Neural cell (in vitro differentiated cells): Measurements from ENCODE around the gene GALNT10. TPM values are rescaled to one million over a fixed set of nuclear protein-coding genes. Genes with fewer than 3 reads are reported as not detected.

Source experiments
- H2AFZ ChIP-seq: fragments of 200-600, 300-800 bp; sonication (generic), shearing (Covaris generic); 2 replicates; pipeline ENCODE4 v1.6.0; 2014; ENCODE audit warnings: low read depth, mild to moderate bottlenecking, antibody characterized with exemption, low read length, moderate library complexity
- H3F3A ChIP-seq: fragments of 200-600 bp; shearing (Covaris generic); 2 replicates; pipeline ENCODE4 v1.6.1; 2016; ENCODE audit warnings: mild to moderate bottlenecking, moderate library complexity, mixed read lengths, antibody characterized with exemption, low read length; ENCODE audit not compliant: insufficient read depth, poor library complexity, severe bottlenecking
- H3K27ac ChIP-seq: fragments of 200-600, 300-800 bp; sonication (generic), shearing (Covaris generic); 2 replicates; pipeline ENCODE4 v1.5.1; 2014; ENCODE audit warnings: mild to moderate bottlenecking, low read length, moderate library complexity
- H3K27me3 ChIP-seq: fragments of 300-800, 200-600 bp; sonication (generic), shearing (Covaris generic); 2 replicates; pipeline ENCODE4 v1.6.0; 2014; ENCODE audit warnings: mild to moderate bottlenecking, low read depth, low read length, moderate library complexity; ENCODE audit not compliant: insufficient read depth
- H3K36me3 ChIP-seq: fragments of 300-800, 200-600 bp; sonication (generic), shearing (Covaris generic); 2 replicates; pipeline ENCODE4 v1.5.1; 2014; ENCODE audit warnings: mild to moderate bottlenecking, antibody characterized with exemption, low read length, moderate library complexity; ENCODE audit not compliant: insufficient read depth
- H3K4me2 ChIP-seq: fragments of 300-800, 200-600 bp; sonication (generic), shearing (Covaris generic); 2 replicates; pipeline ENCODE4 v1.6.0; 2014; ENCODE audit warnings: mild to moderate bottlenecking, low read length
- H3K4me3 ChIP-seq: fragments of 300-800, 200-600 bp; sonication (generic), shearing (Covaris generic); 2 replicates; pipeline ENCODE4 v1.5.1; 2014; ENCODE audit warnings: mild to moderate bottlenecking, low read length, moderate library complexity
- H3K79me2 ChIP-seq: fragments of 200-600 bp; shearing (Covaris generic); replicated peaks from 2 replicates; pipeline ENCODE4 v1.6.0; 2014; ENCODE audit warnings: mild to moderate bottlenecking, low read length, moderate library complexity; ENCODE audit not compliant: insufficient read depth
- H3K9ac ChIP-seq: fragments of 300-800, 200-600 bp; sonication (generic), shearing (Covaris generic); 2 replicates; pipeline ENCODE4 v1.6.1; 2016; ENCODE audit warnings: mild to moderate bottlenecking, low read length, mixed read lengths
- H3K9me2 ChIP-seq: fragments of 200-600 bp; shearing (Covaris generic); 2 replicates; pipeline ENCODE4 v1.6.1; 2016; ENCODE audit warnings: mild to moderate bottlenecking, low read length, mixed read lengths; ENCODE audit not compliant: insufficient read depth
- H3K9me3 ChIP-seq: fragments of 200-600, 300-800 bp; sonication (generic), shearing (Covaris generic); 2 replicates; pipeline ENCODE4 v1.6.1; 2016; ENCODE audit warnings: mild to moderate bottlenecking, mixed run types, low read length, moderate library complexity, mixed read lengths
- H4K20me1 ChIP-seq: fragments of 200-600 bp; shearing (Covaris generic); 2 replicates; pipeline ENCODE4 v1.6.1; 2016; ENCODE audit warnings: mild to moderate bottlenecking, mixed run types; ENCODE audit not compliant: insufficient read depth
- EP300 ChIP-seq: fragments of 450-650 bp; conservative IDR thresholded peaks from 2 replicates; pipeline ENCODE4 v1.6.1; 2014; ENCODE audit warnings: antibody characterized with exemption, mild to moderate bottlenecking, moderate library complexity; ENCODE audit not compliant: poor library complexity, severe bottlenecking
- EZH2 ChIP-seq: fragments of 200-600, 300-800 bp; shearing (Covaris generic), sonication (generic); IDR thresholded peaks from 2 replicates; pipeline ENCODE4 v1.6.1; 2014; ENCODE audit warnings: antibody characterized with exemption, low read length, borderline replicate concordance, mild to moderate bottlenecking; ENCODE audit not compliant: insufficient read depth, poor library complexity, severe bottlenecking
- MXI1 ChIP-seq: fragments of 450-650 bp; conservative IDR thresholded peaks from 2 replicates; pipeline ENCODE4 v1.6.1; 2014; ENCODE audit warnings: antibody characterized with exemption, mild to moderate bottlenecking; ENCODE audit not compliant: poor library complexity, severe bottlenecking
- POLR2AphosphoS5 ChIP-seq: IDR thresholded peaks from 2 replicates; pipeline ENCODE4 v1.6.1; 2012
- RAD21 ChIP-seq: fragments of 450-650 bp; conservative IDR thresholded peaks from 2 replicates; pipeline ENCODE4 v1.6.1; 2014; ENCODE audit warnings: antibody characterized with exemption, mild to moderate bottlenecking, moderate library complexity
- SMC3 ChIP-seq: fragments of 450-650 bp; conservative IDR thresholded peaks from 2 replicates; pipeline ENCODE4 v1.6.1; 2014; ENCODE audit warnings: antibody characterized with exemption, mild to moderate bottlenecking, moderate library complexity; ENCODE audit not compliant: poor library complexity
- TAF1 ChIP-seq: IDR thresholded peaks from 2 replicates; pipeline ENCODE4 v1.6.1; 2012; ENCODE audit warnings: low read depth
- polyA plus RNA-seq: library from polyadenylated mRNA; depleted of rRNA; stranded (reverse); fragments of >200 nt; gene quantifications from 2 replicates; pipeline ENCODE4 v1.2.3, GENCODE V29; 2014
- TF ChIP-seq, protein P1 (sequence below): fragments of 450-650 bp; IDR thresholded peaks from 2 replicates; pipeline ENCODE4 v1.5.1; 2014; ENCODE audit warnings: antibody characterized with exemption, mild to moderate bottlenecking, moderate library complexity; ENCODE audit not compliant: poor library complexity, severe bottlenecking
- TF ChIP-seq, protein P2 (sequence below): IDR thresholded peaks from 2 replicates; pipeline ENCODE4 v1.6.1; 2012; ENCODE audit warnings: borderline replicate concordance

Gene GALNT10
- polyA plus RNA-seq, 1 donor from 2014 or later = 3.1 TPM

GRCh38 chr5:154238776-154239481, 48.4 kb downstream of the GALNT10 start:
- TF ChIP-seq SMC3 = no peak
- TF ChIP-seq TAF1 = no peak
- TF ChIP-seq, protein P1, sequence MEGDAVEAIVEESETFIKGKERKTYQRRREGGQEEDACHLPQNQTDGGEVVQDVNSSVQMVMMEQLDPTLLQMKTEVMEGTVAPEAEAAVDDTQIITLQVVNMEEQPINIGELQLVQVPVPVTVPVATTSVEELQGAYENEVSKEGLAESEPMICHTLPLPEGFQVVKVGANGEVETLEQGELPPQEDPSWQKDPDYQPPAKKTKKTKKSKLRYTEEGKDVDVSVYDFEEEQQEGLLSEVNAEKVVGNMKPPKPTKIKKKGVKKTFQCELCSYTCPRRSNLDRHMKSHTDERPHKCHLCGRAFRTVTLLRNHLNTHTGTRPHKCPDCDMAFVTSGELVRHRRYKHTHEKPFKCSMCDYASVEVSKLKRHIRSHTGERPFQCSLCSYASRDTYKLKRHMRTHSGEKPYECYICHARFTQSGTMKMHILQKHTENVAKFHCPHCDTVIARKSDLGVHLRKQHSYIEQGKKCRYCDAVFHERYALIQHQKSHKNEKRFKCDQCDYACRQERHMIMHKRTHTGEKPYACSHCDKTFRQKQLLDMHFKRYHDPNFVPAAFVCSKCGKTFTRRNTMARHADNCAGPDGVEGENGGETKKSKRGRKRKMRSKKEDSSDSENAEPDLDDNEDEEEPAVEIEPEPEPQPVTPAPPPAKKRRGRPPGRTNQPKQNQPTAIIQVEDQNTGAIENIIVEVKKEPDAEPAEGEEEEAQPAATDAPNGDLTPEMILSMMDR = no peak
- TF ChIP-seq POLR2AphosphoS5 = no peak
- TF ChIP-seq, protein P2, sequence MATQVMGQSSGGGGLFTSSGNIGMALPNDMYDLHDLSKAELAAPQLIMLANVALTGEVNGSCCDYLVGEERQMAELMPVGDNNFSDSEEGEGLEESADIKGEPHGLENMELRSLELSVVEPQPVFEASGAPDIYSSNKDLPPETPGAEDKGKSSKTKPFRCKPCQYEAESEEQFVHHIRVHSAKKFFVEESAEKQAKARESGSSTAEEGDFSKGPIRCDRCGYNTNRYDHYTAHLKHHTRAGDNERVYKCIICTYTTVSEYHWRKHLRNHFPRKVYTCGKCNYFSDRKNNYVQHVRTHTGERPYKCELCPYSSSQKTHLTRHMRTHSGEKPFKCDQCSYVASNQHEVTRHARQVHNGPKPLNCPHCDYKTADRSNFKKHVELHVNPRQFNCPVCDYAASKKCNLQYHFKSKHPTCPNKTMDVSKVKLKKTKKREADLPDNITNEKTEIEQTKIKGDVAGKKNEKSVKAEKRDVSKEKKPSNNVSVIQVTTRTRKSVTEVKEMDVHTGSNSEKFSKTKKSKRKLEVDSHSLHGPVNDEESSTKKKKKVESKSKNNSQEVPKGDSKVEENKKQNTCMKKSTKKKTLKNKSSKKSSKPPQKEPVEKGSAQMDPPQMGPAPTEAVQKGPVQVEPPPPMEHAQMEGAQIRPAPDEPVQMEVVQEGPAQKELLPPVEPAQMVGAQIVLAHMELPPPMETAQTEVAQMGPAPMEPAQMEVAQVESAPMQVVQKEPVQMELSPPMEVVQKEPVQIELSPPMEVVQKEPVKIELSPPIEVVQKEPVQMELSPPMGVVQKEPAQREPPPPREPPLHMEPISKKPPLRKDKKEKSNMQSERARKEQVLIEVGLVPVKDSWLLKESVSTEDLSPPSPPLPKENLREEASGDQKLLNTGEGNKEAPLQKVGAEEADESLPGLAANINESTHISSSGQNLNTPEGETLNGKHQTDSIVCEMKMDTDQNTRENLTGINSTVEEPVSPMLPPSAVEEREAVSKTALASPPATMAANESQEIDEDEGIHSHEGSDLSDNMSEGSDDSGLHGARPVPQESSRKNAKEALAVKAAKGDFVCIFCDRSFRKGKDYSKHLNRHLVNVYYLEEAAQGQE = no peak
- no peak for TF ChIP-seq EP300
- no peak for TF ChIP-seq EZH2
- no peak for TF ChIP-seq MXI1
- H3K4me3 ChIP-seq = no peak overlapping the region
- H3K9me3 ChIP-seq = no peaks in the 10 kb centered on the region
- H3K9me2 ChIP-seq = no peaks in the 10 kb centered on the region
- no peaks in the 10 kb centered on the region for H3K79me2 ChIP-seq
- no peaks in the 10 kb centered on the region for H4K20me1 ChIP-seq
- no peaks in the 10 kb centered on the region for H3K36me3 ChIP-seq
- H3K27ac ChIP-seq = no peak overlapping the region
- no peak overlapping the region for H2AFZ ChIP-seq
- H3K27me3 ChIP-seq = no peaks in the 10 kb centered on the region
- H3F3A ChIP-seq = no peaks in the 10 kb centered on the region
- no peak overlapping the region for H3K4me2 ChIP-seq
- H3K9ac ChIP-seq = no peak overlapping the region

GRCh38 chr5:154240595-154240994, 50.1 kb downstream of the GALNT10 start:
- no peaks in the 10 kb centered on the region for H3K79me2 ChIP-seq
- no peaks in the 10 kb centered on the region for H3K27me3 ChIP-seq
- H2AFZ ChIP-seq = no peak overlapping the region
- no peaks in the 10 kb centered on the region for H3K36me3 ChIP-seq
- TF ChIP-seq, protein P2 = no peak
- TF ChIP-seq, protein P1 = no peak
- TF ChIP-seq SMC3 (no peak), POLR2AphosphoS5 (no peak), TAF1 (no peak), EP300 (no peak), MXI1 (no peak), RAD21 (no peak), EZH2 (no peak)
- H3K9ac ChIP-seq = no peak overlapping the region
- no peaks in the 10 kb centered on the region for H3K9me2 ChIP-seq
- H3F3A ChIP-seq = no peaks in the 10 kb centered on the region
- no peak overlapping the region for H3K27ac ChIP-seq
- H3K9me3 ChIP-seq = no peaks in the 10 kb centered on the region
- H3K4me2 ChIP-seq = no peak overlapping the region
- H3K4me3 ChIP-seq = no peak overlapping the region
- H4K20me1 ChIP-seq = no peaks in the 10 kb centered on the region
